Muscle layer of colon (tissue), 2 donors: Measurements from ENCODE around the gene BMP6.

Experiments used
- H3K27ac ChIP-seq: one replicate; pipeline ENCODE4 v1.7.0; 2013; ENCODE audit warnings: low read depth, mild to moderate bottlenecking, low read length, moderate library complexity
- H3K27me3 ChIP-seq, 2 donors: one replicate each; pipeline ENCODE4 v1.7.0; 2013; ENCODE audit warnings: low read length in 2 of 2, mild to moderate bottlenecking in 2 of 2; ENCODE audit not compliant: insufficient read depth in 2 of 2, control insufficient read depth in 1 of 2
- H3K36me3 ChIP-seq: one replicate; pipeline ENCODE4 v1.7.0; 2013; ENCODE audit warnings: mild to moderate bottlenecking, low read length; ENCODE audit not compliant: insufficient read depth
- H3K4me1 ChIP-seq: one replicate; pipeline ENCODE4 v1.7.0; 2013; ENCODE audit warnings: mild to moderate bottlenecking, low read length; ENCODE audit not compliant: insufficient read depth
- H3K4me3 ChIP-seq, 2 donors: one replicate each; pipeline ENCODE4 v1.7.0; 2013; ENCODE audit warnings: low read length in 2 of 2, low read depth in 1 of 2, mild to moderate bottlenecking in 1 of 2, moderate library complexity in 1 of 2
- H3K9ac ChIP-seq: one replicate; pipeline ENCODE4 v1.7.0; 2013; ENCODE audit warnings: low read length
- H3K9me3 ChIP-seq: one replicate; pipeline ENCODE4 v1.7.0; 2013; ENCODE audit warnings: mild to moderate bottlenecking, low read length
- donor health status: abdominal sarcoma.
- donor health status: Adenocarcinoma of cecum.

The BMP6 gene

GRCh38 chr6:7731294-7731693 lies 5.4 kb downstream of the BMP6 start:
- Histone ChIP-seq H3K27me3 (peaks cover 39 to 51% of the 10 kb centered on the region in 2 donors), H3K4me3 (no peak overlapping the region), H3K36me3 (no peaks in the 10 kb centered on the region), H3K9me3 (no peaks in the 10 kb centered on the region), H3K9ac (no peak overlapping the region), H3K27ac (no peak overlapping the region), H3K4me1 (peaks cover 19% of the 10 kb centered on the region)

GRCh38 chr6:7732228-7732627 lies 6.3 kb downstream of the BMP6 start:
- peaks cover 39 to 44% of the 10 kb centered on the region in 2 donors for H3K27me3 ChIP-seq
- no peak overlapping the region for H3K9ac ChIP-seq
- H3K4me1 ChIP-seq: peaks cover 18% of the 10 kb centered on the region
- H3K4me3 ChIP-seq: no peak overlapping the region
- no peaks in the 10 kb centered on the region for H3K9me3 ChIP-seq
- H3K27ac ChIP-seq: no peak overlapping the region
- no peaks in the 10 kb centered on the region for H3K36me3 ChIP-seq

- Histone ChIP-seq H3K4me3 (no peak overlapping the region), H3K36me3 (no peaks in the 10 kb centered on the region), H3K27ac (no peak overlapping the region), H3K4me1 (no peaks in the 10 kb centered on the region), H3K9me3 (no peaks in the 10 kb centered on the region), H3K27me3 (peaks cover 18% of the 10 kb centered on the region in 2 donors), H3K9ac (no peak overlapping the region)
Measured at GRCh38 chr6:7734707-7735383, 8.9 kb downstream of the BMP6 start.

- no peaks in the 10 kb centered on the region for H3K4me1 ChIP-seq
- H3K27ac ChIP-seq: no peak overlapping the region
- no peak overlapping the region for H3K4me3 ChIP-seq
- no peaks in the 10 kb centered on the region for H3K27me3 ChIP-seq
- H3K9me3 ChIP-seq: no peaks in the 10 kb centered on the region
- H3K9ac ChIP-seq: no peak overlapping the region
- no peaks in the 10 kb centered on the region for H3K36me3 ChIP-seq
Measured at GRCh38 chr6:7737106-7737505, 11.2 kb downstream of the BMP6 start.

- Histone ChIP-seq H3K27ac (no peak overlapping the region), H3K9me3 (no peaks in the 10 kb centered on the region), H3K4me3 (no peak overlapping the region), H3K9ac (no peak overlapping the region), H3K27me3 (peaks cover 0 to 4% of the 10 kb centered on the region in 2 donors), H3K4me1 (no peaks in the 10 kb centered on the region), H3K36me3 (no peaks in the 10 kb centered on the region)
Measured at GRCh38 chr6:7737867-7738266, 12.0 kb downstream of the BMP6 start.

- Histone ChIP-seq H3K4me1 (no peaks in the 10 kb centered on the region), H3K36me3 (no peaks in the 10 kb centered on the region), H3K27me3 (peaks cover 5 to 11% of the 10 kb centered on the region in 2 donors), H3K27ac (no peak overlapping the region), H3K9me3 (no peaks in the 10 kb centered on the region), H3K9ac (no peak overlapping the region), H3K4me3 (no peak overlapping the region)
Measured at GRCh38 chr6:7742223-7742785, 16.4 kb downstream of the BMP6 start.

GRCh38 chr6:7745942-7746341 lies 20.0 kb downstream of the BMP6 start:
- no peaks in the 10 kb centered on the region for H3K36me3 ChIP-seq
- no peaks in the 10 kb centered on the region for H3K4me1 ChIP-seq
- no peak overlapping the region for H3K9ac ChIP-seq
- no peaks in the 10 kb centered on the region for H3K9me3 ChIP-seq
- H3K27me3 ChIP-seq: peaks cover 5 to 11% of the 10 kb centered on the region in 2 donors
- H3K4me3 ChIP-seq: no peak overlapping the region
- no peak overlapping the region for H3K27ac ChIP-seq

- no peak overlapping the region for H3K27ac ChIP-seq
- no peaks in the 10 kb centered on the region for H3K36me3 ChIP-seq
- H3K4me1 ChIP-seq: no peaks in the 10 kb centered on the region
- no peak overlapping the region for H3K4me3 ChIP-seq
- no peak overlapping the region for H3K9ac ChIP-seq
- no peaks in the 10 kb centered on the region for H3K9me3 ChIP-seq
- H3K27me3 ChIP-seq: peaks cover 5 to 11% of the 10 kb centered on the region in 2 donors
Measured at GRCh38 chr6:7747016-7747415, 21.1 kb downstream of the BMP6 start.

GRCh38 chr6:7747433-7747832 lies 21.5 kb downstream of the BMP6 start:
- Histone ChIP-seq H3K27ac (no peak overlapping the region), H3K27me3 (peaks cover 5 to 10% of the 10 kb centered on the region in 2 donors), H3K9me3 (no peaks in the 10 kb centered on the region), H3K36me3 (no peaks in the 10 kb centered on the region), H3K4me3 (no peak overlapping the region), H3K9ac (no peak overlapping the region), H3K4me1 (no peaks in the 10 kb centered on the region)

- no peak overlapping the region for H3K9ac ChIP-seq
- no peak overlapping the region for H3K4me3 ChIP-seq
- peaks cover 5 to 6% of the 10 kb centered on the region in 2 donors for H3K27me3 ChIP-seq
- no peaks in the 10 kb centered on the region for H3K36me3 ChIP-seq
- H3K4me1 ChIP-seq: no peaks in the 10 kb centered on the region
- no peak overlapping the region for H3K27ac ChIP-seq
- no peaks in the 10 kb centered on the region for H3K9me3 ChIP-seq
Measured at GRCh38 chr6:7747901-7748504, 22.1 kb downstream of the BMP6 start.

- Histone ChIP-seq H3K27me3 (peaks cover 0 to 2% of the 10 kb centered on the region in 2 donors), H3K9me3 (no peaks in the 10 kb centered on the region), H3K4me1 (no peaks in the 10 kb centered on the region), H3K27ac (no peak overlapping the region), H3K9ac (no peak overlapping the region), H3K36me3 (no peaks in the 10 kb centered on the region), H3K4me3 (no peak overlapping the region)
Measured at GRCh38 chr6:7749478-7749877, 23.6 kb downstream of the BMP6 start.

- no peaks in the 10 kb centered on the region for H3K27me3 ChIP-seq
- no peaks in the 10 kb centered on the region for H3K9me3 ChIP-seq
- no peak overlapping the region for H3K27ac ChIP-seq
- no peaks in the 10 kb centered on the region for H3K36me3 ChIP-seq
- H3K4me1 ChIP-seq: no peaks in the 10 kb centered on the region
- no peak overlapping the region for H3K9ac ChIP-seq
- H3K4me3 ChIP-seq: no peak overlapping the region
Measured at GRCh38 chr6:7750197-7750596, 24.3 kb downstream of the BMP6 start.
